GM19324 (cell line): ENCODE data around the gene EVL.
"Not testable (repeated sequence)": the region's sequence is repeated elsewhere in the genome, so short reads cannot be mapped to it uniquely, and the experiment has no call there.

Experiments used
- ATAC-seq: cut with Tn5 transposase; IDR thresholded peaks from one replicate; pipeline ENCODE4 v1.9.1; 2021; ENCODE audit warnings: mild to moderate bottlenecking, moderate library complexity; ENCODE audit not compliant: unreplicated experiment, low FRiP score

Gene EVL

DNA sequence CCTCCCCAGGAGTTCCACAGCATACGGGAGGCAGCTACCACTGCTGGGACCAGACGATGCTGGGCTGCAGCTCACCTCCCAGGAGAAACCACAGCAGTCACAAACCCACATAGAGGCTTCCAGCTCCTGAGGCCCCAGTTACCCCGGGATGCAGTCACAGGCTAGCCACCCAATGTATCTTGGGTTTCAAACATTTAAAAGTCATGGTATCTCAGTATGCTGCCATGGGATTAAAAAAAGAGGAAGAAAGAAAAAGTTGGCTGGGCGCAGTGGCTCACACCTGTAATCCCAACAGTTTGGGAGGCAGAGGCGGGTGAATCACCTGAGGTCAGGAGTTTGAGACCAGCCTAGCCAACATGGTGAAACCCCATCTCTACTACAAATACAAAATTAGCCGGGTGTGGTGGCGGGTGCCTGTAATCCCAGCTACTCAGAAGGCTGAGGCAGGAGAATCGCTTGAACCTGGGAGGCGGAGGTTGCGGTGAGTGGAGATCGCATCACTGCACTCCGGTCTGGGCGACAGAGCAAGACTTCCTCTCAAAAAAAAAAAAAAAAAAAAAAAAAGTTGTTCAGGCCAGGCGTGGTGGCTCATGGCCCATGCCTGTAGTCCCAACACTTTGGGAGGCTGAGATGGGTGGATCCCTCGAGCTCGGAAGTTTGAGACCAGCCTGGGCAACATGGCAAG is 92.5 kb downstream of the EVL start:
- ATAC-seq: not testable (repeated sequence)

DNA sequence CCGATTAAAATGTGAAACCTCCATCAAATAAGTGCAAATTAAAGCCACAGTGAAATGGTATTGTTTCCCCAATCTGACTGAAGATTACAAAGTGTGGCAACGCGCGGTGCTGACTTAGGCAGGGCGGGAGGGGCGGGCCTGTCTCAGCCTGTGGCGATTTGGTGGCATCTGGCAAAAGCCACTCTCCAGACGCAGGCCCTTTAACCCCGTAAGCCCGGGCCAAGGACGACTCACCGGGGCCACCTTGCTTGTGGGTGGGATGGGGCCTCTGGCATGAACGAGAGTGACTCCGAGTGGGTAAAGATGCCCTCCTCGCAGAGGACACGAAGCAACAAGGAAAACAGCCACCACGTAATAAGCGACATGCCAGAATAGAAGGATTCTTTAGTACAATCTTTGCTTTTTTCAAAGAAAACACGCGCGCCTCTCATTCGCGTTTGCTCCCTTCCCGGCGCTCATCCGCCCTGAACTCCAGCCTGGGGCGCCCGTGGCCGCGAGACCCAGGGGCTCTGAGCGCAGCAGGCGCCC is 93.4 kb downstream of the EVL start:
- no peak for ATAC-seq

DNA sequence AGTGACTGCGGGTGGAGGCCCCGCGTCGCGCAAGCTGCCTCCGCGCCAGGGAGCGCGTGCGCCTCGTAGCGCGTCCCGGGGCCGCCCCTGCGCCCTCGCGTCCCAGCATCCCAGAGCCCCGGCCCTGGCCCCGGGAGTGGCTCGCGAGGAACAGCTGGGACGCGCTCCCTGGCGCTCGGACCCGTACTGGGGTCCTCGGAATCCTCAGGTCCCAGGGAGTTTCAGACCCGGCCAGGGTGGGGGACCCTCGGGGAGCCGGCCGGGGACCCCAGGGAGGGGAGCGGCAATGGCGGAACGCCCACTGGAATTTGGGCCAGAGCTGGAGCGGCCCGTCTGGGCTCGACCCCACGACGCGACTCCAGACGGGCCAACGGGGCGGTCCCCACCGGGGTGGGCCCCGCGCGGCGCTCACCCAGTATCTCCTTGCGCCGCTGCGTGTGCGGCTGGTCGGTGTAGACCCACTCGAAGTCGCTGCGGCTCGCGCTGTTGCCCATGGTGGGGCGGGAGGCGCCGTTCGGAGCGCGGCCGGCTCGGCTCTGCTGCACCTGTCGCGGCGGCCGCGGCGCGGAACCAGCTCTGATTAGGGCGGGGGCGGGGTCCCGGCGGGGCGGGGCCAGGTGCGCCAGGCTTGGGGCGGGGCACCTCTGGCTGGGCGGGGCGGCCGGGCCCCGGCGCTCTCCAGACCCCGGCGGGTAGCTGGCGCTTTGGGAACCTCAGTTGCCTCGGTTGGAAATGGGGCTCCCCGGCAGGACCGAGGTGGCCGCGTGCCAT is 94.1 kb downstream of the EVL start, which contains the start of gene DEGS2:
DEGS2 (minus strand) TSS at position 552 of the 771 bp plus-strand sequence; CDS start at position 494, 58 bp downstream.
- ATAC-seq: no peak

DNA sequence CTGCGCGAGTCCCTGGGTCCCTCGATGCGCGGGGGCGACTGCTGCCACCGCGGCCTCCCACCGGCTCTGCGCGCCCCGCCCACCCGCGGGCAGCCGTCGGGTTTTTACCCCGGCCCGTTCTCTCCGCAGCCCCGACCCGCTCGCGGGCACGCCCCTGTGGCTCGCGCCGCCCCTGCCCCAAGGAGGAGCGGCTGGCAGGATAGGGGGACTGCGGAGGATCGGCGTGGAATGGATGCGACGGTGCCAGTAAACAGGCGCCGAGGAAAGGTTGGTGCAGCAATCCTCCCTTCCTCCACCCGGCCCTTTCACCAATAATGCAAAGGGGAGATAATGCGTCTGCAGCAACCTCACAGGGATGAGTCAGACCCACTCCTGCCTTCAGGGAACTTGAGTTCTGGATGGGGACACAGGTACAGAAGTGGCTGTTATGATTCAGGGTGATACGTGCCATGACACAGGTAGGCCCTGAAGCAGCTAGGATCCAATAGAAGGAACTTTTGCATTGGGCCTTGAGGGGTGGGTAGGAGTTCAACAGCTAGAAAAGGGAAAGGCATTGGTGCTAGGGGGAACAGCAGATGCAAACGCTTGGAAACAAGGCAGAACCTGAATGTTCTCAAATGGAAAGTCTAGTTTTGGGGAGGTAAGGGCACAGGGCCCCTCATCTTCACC is 94.8 kb downstream of the EVL start:
- no peak for ATAC-seq

DNA sequence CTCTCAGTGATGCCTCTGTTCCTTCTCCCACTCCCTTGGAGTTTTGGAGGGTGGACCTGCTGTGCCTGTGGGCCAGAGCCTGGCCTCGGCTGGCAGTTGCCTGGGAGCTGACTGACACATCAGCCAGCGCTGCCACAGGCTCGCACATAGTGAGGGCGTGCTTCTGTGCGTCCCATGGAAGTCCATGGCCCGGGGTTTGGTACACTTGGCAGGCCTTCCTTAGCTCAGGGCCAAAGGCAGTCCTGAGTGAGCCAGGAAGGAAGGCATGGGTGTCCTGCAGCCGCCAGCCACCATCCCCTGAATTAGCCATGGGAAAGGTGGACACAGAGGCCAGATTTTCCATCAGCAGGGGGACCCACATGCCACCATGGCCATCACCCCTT is 95.3 kb downstream of the EVL start:
- ATAC-seq: no peak

DNA sequence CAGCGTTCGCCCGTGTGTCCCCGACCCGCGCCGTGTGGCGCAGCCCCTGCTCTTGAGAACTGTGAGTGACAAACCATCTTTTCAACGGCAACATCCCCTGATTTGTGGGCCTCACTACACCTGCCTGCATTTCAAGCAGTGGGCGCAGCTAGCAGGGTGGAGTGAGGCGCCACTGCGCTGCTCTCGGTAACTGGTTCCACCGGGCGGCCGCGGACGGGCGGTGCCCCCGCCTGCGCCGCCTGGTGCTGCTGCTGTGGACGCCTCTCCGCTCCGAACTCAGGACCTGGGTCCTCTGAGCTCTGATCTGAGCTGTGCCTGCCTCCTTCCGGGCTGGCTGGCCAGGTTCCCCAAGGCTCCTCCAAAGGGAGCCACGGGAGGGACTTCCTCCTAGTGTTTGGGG is 100.2 kb downstream of the EVL start:
- ATAC-seq: no peak

DNA sequence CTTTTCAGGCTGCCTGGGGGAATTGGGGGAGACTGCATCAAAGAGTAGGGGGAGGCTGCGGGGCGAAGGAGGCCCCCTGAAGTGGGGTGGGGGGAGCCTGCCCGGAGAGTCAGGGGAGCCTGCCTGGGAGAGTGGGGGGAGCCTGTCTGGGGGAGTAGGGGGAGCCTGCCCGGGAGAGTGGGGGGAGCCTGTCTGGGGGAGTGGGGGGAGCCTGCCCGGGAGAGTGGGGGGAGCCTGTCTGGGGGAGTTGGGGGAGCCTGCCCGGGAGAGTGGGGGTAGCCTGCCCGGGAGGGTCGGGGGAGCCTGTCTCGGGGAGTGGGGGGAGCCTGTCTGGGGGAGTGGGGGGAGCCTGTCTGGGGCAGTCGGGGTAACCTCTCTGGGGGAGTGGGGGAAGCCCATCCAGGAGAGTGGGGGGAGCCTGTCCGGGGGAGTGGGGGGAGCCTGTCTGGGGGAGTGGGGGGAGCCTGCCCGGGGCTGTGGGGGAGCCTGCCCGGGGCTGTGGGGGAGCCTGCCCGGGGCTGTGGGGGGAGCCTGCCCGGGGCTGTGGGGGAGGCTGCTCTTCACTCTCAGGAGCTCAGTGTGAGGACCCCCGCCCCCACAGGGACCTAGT is 100.7 kb downstream of the EVL start:
- ATAC-seq: no peak

DNA sequence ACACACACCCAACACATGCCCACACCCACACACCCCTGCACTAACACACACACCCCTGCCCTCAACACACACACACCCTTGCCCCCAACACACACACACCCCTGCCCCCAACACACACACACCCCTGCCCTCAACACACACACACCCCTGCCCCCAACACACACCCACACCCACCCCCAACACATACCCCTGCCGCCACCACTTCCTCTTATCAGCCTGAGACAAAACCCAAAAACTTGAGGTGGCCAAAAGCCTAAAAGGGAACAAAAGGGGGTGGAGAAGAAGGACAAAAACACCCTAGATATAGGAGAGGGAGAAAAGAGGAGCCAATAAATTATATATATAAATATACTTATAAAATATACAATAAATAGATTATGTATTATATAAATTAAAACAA is 103.3 kb downstream of the EVL start:
- ATAC-seq: no peak

DNA sequence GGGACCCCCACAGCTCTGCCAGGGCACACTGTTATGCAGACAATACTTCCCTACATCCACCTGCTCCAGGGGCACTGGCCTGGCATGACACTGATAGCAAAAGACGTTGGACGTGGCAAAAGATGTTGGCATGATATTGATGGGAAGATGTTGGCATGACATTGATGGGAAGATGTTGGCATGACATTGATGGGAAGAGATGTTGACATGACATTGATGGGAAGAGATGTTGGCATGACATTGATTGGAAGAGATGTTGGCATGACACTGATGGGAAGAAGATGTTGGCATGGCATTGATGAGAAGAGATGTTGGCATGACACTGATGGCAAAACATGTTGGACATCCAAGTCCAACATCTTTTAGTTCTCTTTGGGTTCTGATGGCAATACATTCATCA is 105.7 kb downstream of the EVL start:
- no peak for ATAC-seq

DNA sequence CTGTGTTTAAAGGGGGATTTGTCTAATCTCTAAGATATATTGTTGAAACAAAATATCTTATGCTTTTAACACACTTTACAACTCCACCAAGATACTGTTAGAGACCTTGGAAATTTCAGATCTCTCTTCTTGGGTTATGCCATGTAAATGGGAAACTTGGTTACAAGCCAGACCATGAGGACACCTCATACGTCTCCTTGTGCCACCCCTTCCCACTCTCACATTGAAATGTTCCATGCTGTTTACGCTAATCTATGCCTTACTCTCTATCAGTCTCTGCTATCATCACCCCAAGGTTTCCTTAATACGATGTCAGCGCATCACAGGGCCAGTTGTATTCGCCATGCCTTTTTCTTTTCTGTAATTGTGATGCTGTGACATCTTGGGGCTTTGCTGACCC is 107.6 kb downstream of the EVL start:
- no peak for ATAC-seq

DNA sequence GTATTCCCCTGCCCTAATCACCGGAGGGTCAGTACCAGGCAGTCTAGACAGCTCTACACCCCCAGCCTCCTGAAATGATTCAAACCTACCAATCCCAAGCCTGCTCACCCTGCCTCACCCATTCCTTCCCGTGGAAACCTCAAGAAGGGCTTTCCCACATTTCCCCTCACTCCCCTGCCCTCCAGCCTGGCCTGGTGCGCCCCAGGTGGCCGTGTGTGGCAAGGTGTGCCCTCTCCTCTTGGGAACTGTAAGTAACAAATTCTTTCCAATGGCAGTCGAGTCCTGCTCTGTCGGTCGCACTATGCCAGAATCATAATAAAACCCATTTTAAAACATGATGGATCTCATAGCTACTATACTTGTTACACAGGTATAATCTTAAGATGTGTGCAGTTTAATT is 108.1 kb downstream of the EVL start:
- ATAC-seq: no peak

DNA sequence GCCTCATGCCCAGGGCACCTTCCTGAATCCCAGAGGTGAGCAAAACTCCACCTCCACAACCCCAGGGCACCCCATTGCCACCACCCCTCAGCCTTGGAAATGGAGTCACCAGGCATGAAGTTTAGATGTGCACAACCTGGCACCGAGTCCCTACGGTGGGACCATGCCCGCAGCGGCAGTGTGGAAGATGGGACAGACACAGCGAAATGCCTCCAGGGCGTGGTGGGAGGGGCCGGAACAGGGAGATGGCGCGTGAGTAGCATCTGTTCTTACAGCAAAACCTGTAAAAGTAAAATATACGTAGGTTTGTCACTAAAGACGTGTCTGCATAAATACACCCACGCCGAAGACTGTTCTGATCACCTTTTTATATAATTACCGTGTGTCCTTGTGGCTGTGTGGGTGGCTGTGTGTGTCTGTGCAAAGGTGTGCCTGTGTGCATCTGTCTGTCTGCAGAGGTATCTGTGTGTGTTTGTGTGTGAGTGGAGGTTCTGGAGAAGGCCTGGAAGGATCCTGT is 111.6 kb downstream of the EVL start:
- ATAC-seq: no peak

DNA sequence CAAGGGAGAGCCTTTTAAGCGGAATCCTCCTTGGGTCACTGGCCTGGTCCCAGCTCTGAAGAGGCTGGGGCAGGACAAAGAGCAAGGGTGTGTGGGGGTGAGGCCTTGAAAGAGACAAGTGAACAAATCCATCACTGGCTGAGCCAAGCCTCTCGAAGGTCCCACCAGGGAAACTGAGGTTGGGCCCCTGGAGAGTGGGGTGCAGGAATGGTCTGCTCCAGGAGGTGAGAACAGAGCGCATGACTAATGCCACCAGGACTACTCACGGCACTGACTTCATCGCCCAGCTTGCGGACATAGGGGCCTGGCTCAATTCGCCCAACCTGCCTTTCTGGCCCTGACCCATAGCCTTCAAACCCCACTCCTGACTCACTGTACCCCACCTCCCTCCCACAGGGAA is 113.5 kb downstream of the EVL start:
- no peak for ATAC-seq

DNA sequence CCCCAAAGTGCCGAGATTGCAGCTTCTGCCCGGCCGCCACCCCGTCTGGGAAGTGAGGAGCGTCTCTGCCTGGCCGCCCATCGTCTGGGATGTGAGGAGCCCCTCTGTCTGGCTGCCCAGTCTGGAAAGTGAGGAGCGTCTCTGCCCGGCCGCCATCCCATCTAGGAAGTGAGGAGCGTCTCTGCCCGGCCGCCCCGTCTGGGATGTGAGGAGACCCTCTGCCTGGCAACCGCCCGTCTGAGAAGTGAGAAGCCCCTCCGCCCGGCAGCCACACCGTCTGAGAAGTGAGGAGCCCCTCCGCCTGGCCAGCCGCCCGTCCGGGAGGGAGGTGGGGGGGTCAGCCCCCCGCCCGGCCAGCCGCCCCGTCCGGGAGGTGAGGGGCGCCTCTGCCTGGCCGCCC is 115.4 kb downstream of the EVL start:
- not testable (repeated sequence) for ATAC-seq

DNA sequence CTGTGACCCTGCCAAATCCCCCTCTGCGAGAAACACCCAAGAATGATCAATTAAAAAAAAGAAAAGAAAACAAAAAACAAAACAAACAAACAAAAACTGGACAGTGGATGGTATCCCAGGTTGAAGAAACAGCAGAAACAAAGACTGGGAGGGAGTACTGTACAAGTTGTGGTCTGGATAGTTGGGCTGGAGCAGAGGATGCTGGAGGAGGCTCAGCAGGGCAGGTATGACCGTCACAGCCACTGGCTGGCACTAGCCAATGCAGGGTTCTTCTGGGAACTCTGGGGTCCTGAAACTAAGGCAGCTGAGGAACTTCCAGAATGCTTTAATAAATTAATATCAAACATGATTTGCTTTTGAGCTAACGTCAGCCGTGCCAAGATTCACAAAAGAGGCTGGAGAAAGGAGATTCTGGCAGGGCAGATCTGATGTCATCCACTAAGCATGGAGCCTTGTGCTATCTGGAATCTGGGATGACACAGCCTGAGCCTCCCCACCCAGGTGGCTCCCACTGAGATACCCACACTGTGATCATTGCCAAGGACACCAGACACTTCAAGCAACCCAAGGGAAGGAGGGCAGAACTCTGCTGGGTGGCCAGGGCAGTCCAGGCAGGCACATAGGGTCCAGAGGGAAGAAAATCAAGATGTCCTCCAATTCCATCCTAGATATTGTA is 116.8 kb downstream of the EVL start:
- ATAC-seq: not testable (repeated sequence)

DNA sequence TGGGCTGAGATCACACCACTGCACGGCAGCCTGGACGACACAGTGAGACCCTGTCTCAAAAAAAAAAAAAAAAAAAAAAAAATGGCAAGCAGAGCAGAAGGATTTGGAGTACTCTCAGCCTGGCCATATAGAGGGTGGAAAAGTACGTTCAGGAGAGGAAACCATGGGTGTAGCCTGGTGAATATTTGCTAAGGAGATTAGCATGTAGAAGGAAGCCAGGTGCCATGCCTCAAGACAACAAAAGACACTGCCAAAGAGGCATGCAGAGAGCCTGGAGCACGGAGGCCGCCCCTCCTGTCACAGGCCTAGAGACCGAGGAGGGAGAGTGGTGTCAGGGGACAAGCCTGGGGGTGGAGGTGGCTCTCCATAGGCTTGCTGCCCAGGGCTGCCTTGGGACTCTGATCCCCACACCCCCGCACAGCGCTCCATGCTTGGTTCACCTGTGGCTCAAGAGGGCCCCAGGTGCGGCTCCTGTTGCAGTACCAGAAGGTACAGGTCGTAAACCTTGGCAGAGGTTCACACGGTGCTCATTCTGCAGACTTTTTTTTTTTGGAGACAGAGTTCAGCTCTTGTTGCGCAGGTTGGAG is 122.1 kb downstream of the EVL start:
- no peak for ATAC-seq

DNA sequence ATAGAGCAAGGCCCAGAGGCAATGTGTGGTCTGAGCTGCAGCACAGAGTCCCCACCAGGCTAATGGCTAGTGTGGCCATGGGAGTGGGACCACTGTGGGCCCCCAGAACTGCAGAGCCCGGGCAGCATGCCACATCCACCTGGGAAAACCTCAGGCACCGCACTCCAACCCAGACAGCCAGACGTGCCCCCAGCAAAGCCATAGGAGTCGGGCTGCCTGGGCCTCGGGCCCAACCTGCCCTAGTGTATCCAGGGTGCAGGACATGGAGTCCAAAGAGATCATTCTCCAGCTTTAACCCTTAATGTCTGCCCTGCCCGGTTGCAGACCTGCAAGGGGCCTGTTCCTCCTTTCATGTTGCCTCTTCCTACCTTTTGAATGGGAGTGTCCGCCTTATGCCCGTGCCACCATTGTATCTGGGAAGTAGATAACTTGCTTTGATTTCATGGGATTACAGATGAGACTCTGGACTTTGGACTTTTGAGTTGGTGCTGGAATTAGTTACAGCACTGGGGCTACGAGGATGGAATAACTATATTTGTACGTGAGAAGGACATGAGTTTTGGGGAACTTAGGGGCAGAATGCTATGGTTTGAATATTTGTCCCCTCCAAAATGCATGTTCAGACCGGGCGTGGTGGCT is 123.3 kb downstream of the EVL start:
- no peak for ATAC-seq

DNA sequence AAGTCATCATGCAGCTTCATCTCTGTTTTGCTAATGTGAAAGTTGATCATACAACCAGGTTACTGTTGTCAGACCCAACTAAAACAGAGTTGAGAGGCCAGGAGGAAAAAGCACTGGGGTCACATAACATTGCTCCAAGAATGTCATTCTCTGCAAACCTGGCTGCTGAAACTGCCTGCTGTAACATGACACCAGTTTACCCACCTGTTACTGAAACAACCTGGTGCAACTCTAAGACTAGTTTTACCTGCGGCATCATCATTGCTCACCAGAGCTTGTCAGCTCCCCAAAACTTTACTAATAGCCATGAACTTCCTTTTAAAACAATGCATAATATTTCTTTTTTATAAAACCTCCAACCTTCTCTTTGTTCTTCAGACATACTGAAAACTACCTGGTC is 124.9 kb downstream of the EVL start:
- ATAC-seq: no peak

DNA sequence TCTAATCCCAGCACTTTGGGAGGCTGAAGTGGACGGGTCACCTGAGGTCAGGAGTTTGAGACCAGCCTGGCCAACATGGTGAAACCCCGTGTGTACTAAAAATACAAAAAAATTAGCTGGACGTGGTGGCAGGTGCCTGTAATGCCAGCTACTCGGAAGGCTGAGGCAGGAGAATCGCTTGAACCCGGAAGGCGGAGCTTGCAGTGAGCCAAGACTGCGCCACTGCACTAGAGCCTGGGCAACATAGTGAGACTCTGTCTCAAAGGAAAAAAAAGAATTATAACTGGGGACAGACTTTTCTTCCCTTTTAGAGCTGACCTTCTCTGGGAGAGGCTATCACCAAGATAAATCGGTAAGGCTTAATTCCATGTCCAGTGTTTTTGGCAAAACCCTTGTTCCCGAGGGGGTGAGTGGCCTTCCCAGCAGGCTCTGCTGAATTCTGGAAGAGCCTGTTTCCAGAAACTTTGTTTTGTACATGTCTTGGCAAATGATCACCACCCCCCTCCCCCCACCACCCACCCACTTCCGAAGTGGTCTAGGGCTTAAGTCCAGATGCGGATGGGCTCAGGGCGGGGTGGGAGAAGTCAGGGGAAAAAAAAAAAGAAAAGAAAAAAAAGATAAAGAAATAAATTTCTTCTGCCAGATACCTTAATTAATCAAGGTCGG is 126.5 kb downstream of the EVL start:
- no peak for ATAC-seq
